GM13976 (cell line): Measurements from ENCODE around the gene STYK1.

ENCODE experiments used
- DNase-seq: peaks from one replicate; pipeline ENCODE4 v3.0.0; 2012; ENCODE audit warnings: low spot score
- in situ Hi-C: fragments of 300-500 bp; cut with MboI; formaldehyde crosslinking; loops from one replicate; pipeline ENCODE4 v1.12.0; 2022; ENCODE audit warnings: low sequenced_read_pairs, mixed read lengths, inconsistent platforms; ENCODE audit not compliant: unreplicated experiment
- TF ChIP-seq, protein P1 (sequence below): IDR thresholded peaks from 2 replicates; pipeline ENCODE4 v1.5.1; 2012; ENCODE audit warnings: borderline replicate concordance, mild to moderate bottlenecking; ENCODE audit not compliant: insufficient read depth; ENCODE audit errors: extremely low read depth, missing control alignments, control extremely low read depth

Gene STYK1

DNA sequence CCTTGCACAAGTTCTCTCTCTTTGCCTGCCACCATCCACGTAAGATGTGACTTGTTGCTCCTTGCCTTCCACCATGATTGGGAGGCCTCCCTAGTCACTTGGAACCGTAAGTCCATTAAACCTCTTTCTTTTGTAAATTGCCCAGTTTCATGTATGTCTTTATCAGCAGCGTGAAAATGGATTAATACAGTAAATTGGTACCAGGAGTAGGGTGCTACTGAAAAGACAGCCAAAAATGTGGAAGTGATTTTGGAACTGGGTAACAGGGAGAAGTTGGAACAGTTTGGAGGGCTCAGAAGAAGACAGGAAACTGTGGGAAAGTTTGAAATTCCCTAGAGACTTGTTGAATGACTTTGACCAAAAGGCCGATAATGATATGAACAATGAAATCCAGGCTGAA, 27.9 kb downstream of the STYK1 start:
- DNase-seq: no peak
- TF ChIP-seq, protein P1, sequence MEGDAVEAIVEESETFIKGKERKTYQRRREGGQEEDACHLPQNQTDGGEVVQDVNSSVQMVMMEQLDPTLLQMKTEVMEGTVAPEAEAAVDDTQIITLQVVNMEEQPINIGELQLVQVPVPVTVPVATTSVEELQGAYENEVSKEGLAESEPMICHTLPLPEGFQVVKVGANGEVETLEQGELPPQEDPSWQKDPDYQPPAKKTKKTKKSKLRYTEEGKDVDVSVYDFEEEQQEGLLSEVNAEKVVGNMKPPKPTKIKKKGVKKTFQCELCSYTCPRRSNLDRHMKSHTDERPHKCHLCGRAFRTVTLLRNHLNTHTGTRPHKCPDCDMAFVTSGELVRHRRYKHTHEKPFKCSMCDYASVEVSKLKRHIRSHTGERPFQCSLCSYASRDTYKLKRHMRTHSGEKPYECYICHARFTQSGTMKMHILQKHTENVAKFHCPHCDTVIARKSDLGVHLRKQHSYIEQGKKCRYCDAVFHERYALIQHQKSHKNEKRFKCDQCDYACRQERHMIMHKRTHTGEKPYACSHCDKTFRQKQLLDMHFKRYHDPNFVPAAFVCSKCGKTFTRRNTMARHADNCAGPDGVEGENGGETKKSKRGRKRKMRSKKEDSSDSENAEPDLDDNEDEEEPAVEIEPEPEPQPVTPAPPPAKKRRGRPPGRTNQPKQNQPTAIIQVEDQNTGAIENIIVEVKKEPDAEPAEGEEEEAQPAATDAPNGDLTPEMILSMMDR: no peak
- in situ Hi-C loops: no loop called here

DNA sequence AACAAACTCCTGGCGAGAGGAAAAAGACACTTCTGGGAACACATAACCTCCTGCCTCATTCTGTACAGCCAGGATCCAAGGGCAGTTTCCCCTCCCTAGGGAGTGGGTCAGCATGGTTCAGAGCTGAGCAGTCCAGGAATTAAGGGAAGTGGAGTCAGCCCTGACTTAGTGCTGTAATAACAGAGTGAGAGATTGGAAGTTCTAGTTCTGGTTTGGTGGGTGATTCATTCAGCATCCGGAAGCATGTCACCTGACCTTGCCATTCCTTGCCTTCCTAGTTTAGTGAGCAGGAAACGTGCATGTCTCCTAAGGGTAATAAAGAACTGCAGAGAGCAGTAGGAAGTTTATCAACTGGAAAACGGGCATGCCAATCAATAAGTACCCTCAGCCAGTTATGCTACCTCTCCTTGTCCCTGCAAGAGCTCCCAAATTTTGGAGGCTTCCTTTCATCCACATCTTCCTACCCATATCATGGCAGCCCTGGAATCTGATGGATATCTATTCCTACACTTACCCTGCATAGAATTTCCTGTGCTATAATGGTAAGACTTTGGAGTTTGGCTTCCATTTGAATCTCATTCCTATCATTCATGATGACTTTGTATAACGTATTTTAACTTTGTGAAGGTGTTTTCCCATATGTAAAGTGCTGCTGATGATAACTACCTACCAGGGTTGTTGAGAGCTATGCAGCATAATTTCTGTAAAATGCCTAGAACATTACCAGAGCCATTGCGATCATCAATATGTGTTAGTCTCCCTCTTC, 31.9 kb downstream of the STYK1 start:
- in situ Hi-C loops: no loop called here
- no peak for DNase-seq
- TF ChIP-seq, protein P1: no peak

DNA sequence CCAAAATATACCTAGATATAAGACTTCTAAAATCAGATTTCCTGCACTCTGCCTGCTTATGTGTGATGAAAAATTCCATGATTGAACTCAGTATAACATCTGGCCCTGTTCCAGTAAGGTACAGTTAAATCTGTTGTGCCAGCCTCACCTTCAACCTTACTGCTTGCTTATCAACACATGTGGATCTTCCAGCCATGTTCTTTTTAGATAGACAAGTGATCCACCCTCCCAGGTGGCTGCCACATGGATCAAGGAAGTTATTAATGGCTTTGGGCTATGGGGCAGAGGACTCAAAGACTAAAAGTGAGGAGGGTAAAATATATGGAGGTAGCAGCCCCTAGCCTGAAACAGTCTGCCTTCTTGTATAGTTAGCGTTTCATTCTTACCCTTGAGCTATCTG, 35.1 kb downstream of the STYK1 start:
- in situ Hi-C loops: no loop called here
- no peak for DNase-seq
- TF ChIP-seq, protein P1: no peak

DNA sequence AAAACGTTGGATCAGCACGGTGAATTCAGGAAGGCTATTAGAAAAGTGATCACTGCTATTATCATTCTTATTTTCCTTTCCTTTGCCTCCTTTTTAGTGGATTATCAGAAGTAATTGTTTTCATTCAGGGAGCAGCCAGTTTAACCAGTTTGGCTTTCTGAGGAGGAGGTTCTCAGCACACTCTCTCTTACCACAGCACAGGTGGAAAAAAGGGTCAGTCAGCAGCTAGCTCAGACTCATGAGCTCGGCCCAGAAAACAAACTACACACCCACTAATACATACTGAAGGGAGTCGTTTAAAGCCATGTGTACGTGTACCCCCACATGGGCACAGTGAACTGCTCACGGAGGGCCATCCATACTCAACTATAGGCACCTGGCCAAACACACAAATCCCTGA, 37.2 kb downstream of the STYK1 start:
- DNase-seq: no peak
- in situ Hi-C loops: no loop called here
- TF ChIP-seq, protein P1: no peak

DNA sequence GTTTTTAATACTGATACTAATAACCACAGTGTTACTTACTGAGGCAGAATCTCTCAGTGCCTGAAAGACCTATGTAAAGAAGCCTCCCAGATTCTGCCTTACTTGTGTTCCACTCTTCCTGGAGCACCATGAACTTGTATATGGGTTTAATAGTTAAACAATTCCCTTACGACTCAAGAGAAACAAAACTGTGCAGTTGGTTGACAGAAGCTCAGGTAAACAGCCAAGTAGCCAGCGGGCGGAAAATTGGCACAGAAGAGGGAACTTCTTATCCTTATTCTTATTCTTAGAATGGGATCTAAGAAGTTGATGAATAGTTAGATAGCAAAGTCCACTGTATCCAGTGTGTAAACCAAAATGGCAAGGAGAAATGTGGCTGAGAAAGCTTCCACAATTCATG, 37.7 kb downstream of the STYK1 start:
- TF ChIP-seq, protein P1: no peak
- in situ Hi-C loops: no loop called here
- DNase-seq: no peak

DNA sequence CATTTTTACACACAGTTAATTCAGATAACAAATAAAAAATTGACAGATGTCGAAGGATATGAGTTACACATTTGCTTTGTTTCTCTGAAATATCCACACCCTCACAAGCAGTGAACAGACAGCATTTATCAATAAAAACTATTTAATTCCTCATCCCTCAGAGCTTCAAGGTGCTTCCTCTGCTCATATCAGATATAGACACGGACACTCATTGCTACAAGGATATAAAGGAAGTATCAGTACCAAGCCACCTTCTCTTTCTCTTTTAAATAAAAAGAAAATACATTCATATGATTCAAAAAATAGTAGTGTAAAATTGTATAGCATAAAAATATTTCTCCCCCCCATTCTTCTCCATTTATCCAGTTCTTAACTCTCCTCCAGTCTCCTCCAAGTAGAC, 38.5 kb downstream of the STYK1 start:
- no peak for DNase-seq
- in situ Hi-C loops: no loop called here
- TF ChIP-seq, protein P1: no peak
